Urinary bladder (tissue), 4 donors: ENCODE results near the gene ST6GAL2. TPM values are rescaled to one million over a fixed set of nuclear protein-coding genes. Genes with fewer than 3 reads are reported as not detected.
A peak's percentile ranks its signal among the peaks of the same experiment; 100 is the strongest.

ENCODE experiments used
- DNase-seq: peaks from one replicate; pipeline ENCODE4 v3.0.0-alpha.2; 2015; ENCODE audit errors: extremely low spot score
- H3K27ac ChIP-seq: one replicate; pipeline ENCODE4 v1.5.1; 2013; ENCODE audit warnings: low read depth, mild to moderate bottlenecking, moderate library complexity
- H3K36me3 ChIP-seq: one replicate; pipeline ENCODE4 v1.6.1; 2013; ENCODE audit warnings: mild to moderate bottlenecking, moderate library complexity; ENCODE audit not compliant: insufficient read depth
- H3K4me1 ChIP-seq: one replicate; pipeline ENCODE4 v1.6.1; 2013; ENCODE audit warnings: mild to moderate bottlenecking, moderate library complexity; ENCODE audit not compliant: insufficient read depth
- H3K4me3 ChIP-seq: one replicate; pipeline ENCODE4 v1.5.1; 2013; ENCODE audit warnings: low read depth, low read length
- WGBS: extraction: QIAGEN DNeasy Blood & Tissue Kit; methylation state at CpG from one replicate; pipeline ENCODE4 v1.1.7; 2013; 5-methylcytosine and 5-hydroxymethylcytosine counted together
- polyA plus RNA-seq: library from polyadenylated mRNA; stranded (reverse); fragments of 200-250 nt; gene quantifications from one replicate; pipeline ENCODE4 v1.2.3, GENCODE V29; 2013
- total RNA-seq: library from RNA; depleted of rRNA; stranded (reverse); fragments of >200 nt; gene quantifications from one replicate; pipeline ENCODE4 v1.2.3, GENCODE V29; 2014
- donor health status: healthy with polysubstance abuse.
- donor health status: healthy.

Gene ST6GAL2
- total and polyA plus RNA-seq, 2 donors, result 1.3 to 53.2 TPM

DNA sequence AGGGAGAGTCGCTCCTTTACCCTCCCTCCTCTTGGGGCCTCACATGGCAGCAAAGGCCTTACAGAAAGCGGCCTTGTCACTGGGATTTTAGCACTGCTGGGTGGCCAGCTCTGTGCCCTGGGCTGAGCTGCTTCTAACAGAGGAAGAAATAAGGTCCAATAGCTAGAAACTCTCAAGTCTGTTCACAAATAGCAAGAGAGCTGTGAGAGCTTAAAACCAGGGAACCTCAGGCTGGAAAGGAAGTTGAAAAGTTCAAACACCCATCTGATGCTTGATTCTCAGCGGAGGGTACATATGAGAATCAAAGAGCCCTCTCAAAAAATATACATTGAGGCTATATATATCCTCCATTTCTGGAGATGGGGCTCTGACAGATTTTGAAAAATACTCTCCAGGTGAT lies 54.7 kb downstream of the ST6GAL2 start:
- no peak for DNase-seq
- 86% methylated on average over 3 of the region's 3 CpGs for WGBS
- no peak overlapping the region for H3K27ac ChIP-seq
- no peaks in the 10 kb centered on the region for H3K4me1 ChIP-seq
- no peaks in the 10 kb centered on the region for H3K36me3 ChIP-seq
- H3K4me3 ChIP-seq, result no peak overlapping the region

DNA sequence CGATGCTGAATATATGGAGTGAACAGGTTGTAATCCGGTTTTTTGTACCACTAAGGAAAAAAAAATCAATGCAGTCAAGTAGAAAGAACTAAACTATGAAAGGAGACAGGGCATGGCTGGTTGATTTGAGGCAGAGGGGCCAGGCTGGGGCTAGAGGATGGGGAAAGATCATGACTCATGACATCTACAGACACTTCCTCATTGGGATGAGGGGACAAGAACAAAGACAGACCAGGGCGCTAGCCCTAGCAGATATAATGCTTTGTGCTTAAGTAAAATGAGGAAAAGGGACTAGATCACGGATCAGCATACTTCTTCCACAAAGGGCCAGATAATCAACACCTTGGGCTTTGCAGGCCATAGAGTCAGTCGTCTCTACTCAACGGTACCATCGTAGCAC lies 55.8 kb downstream of the ST6GAL2 start:
- H3K36me3 ChIP-seq, result no peaks in the 10 kb centered on the region
- H3K4me3 ChIP-seq, result no peak overlapping the region
- no peak for DNase-seq
- no peaks in the 10 kb centered on the region for H3K4me1 ChIP-seq
- 97% methylated on average over 7 of the region's 7 CpGs for WGBS
- no peak overlapping the region for H3K27ac ChIP-seq

- Histone ChIP-seq H3K36me3 (no peaks in the 10 kb centered on the region), H3K4me3 (no peak overlapping the region), H3K27ac (no peak overlapping the region), H3K4me1 (no peaks in the 10 kb centered on the region)
- DNase-seq, result no peak
Measured at GRCh38 chr2:106828119-106828518, 57.8 kb downstream of the ST6GAL2 start.

DNA sequence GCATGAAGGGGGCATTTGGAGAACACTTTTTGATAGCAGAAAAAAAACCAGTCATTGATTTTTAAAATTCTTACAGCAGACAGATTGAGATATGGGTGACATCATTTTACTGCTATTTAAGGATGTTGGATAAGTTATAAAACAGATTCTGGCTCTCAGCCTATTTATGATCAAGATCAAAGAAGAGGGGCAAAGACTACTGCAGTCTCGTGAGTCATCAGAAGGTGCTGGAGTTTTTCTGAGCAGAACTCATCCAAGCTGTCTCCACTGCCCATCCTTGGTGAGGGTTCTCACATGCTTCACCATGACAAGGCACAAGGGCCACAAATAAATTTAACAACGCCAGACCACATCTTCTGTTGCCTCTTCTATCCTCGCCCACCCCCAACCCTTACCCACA lies 58.8 kb downstream of the ST6GAL2 start:
- Histone ChIP-seq H3K4me1 (no peaks in the 10 kb centered on the region), H3K4me3 (no peak overlapping the region), H3K27ac (no peak overlapping the region), H3K36me3 (no peaks in the 10 kb centered on the region)
- 83% methylated on average over 3 of the region's 3 CpGs for WGBS
- no peak for DNase-seq

GRCh38 chr2:106825161-106825560 lies 60.8 kb downstream of the ST6GAL2 start:
- 91% methylated on average over 1 of the region's 1 CpG for WGBS
- DNase-seq, result no peak
- no peak overlapping the region for H3K27ac ChIP-seq
- H3K4me1 ChIP-seq, result no peaks in the 10 kb centered on the region
- H3K4me3 ChIP-seq, result no peak overlapping the region
- no peaks in the 10 kb centered on the region for H3K36me3 ChIP-seq

DNA sequence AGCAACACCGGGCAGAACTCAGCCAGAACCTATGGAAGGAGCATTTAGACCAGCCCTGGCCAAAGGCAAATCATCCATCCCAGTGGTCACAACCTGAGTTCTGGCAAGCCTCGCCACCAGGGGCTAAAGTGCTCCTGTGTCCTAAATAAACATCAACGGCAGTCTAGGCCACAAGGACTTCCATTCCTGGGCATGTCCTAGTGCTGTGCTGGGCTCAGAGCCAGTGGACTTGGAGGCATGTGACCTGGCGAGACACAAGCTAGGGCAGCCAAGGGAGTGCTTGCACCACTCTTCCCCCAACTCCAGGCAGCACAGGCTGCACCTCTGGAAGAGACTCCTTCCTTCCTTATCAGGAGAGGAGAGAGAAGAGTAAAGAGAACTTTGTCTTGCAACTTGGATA lies 69.0 kb downstream of the ST6GAL2 start:
- no peak overlapping the region for H3K4me3 ChIP-seq
- DNase-seq, result no peak
- no peaks in the 10 kb centered on the region for H3K4me1 ChIP-seq
- H3K27ac ChIP-seq, result no peak overlapping the region
- WGBS, result 61% methylated on average over 4 of the region's 4 CpGs
- no peaks in the 10 kb centered on the region for H3K36me3 ChIP-seq

DNA sequence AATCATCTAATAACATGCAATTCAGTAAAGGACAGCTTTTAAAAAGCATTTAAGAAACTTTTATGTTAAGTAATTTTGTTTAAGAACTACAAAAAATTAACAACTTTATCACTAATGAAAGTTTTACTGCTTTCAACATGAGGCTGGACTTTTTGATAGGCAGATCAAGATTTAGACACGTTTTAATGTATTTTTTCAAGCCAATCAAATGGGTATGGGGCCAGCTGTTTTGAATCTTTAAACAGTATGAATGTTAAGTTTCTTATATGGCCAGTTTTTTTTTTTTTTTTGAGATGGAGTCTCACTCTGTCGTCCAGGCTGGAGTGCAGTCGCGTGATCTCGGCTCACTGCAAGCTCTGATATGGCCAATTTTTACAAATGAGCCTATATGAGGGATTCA lies 73.1 kb downstream of the ST6GAL2 start:
- 62% methylated on average over 5 of the region's 5 CpGs for WGBS

GRCh38 chr2:106812383-106812782 lies 73.6 kb downstream of the ST6GAL2 start:
- peak; percentile 21 for DNase-seq
- Histone ChIP-seq H3K36me3 (no peaks in the 10 kb centered on the region), H3K27ac (no peak overlapping the region), H3K4me3 (no peak overlapping the region), H3K4me1 (no peaks in the 10 kb centered on the region)
- WGBS, result 36% methylated on average over 4 of the region's 4 CpGs

More for the DNA sequence above, 73.1 kb downstream of the ST6GAL2 start:
- Histone ChIP-seq H3K4me3 (no peak overlapping the region), H3K27ac (no peak overlapping the region), H3K4me1 (no peaks in the 10 kb centered on the region), H3K36me3 (no peaks in the 10 kb centered on the region)
- no peak for DNase-seq

- H3K36me3 ChIP-seq, result no peaks in the 10 kb centered on the region
- H3K4me1 ChIP-seq, result no peaks in the 10 kb centered on the region
- no peak for DNase-seq
- no peak overlapping the region for H3K4me3 ChIP-seq
- WGBS, result 92% methylated on average over 2 of the region's 2 CpGs
- no peak overlapping the region for H3K27ac ChIP-seq
Measured at GRCh38 chr2:106805716-106806115, 80.3 kb downstream of the ST6GAL2 start.

- no peak overlapping the region for H3K4me3 ChIP-seq
- no peaks in the 10 kb centered on the region for H3K36me3 ChIP-seq
- no peak for DNase-seq
- H3K4me1 ChIP-seq, result no peaks in the 10 kb centered on the region
- WGBS, result 32% methylated on average over 1 of the region's 1 CpG
- no peak overlapping the region for H3K27ac ChIP-seq
Measured at GRCh38 chr2:106804161-106804560, 81.8 kb downstream of the ST6GAL2 start.

DNA sequence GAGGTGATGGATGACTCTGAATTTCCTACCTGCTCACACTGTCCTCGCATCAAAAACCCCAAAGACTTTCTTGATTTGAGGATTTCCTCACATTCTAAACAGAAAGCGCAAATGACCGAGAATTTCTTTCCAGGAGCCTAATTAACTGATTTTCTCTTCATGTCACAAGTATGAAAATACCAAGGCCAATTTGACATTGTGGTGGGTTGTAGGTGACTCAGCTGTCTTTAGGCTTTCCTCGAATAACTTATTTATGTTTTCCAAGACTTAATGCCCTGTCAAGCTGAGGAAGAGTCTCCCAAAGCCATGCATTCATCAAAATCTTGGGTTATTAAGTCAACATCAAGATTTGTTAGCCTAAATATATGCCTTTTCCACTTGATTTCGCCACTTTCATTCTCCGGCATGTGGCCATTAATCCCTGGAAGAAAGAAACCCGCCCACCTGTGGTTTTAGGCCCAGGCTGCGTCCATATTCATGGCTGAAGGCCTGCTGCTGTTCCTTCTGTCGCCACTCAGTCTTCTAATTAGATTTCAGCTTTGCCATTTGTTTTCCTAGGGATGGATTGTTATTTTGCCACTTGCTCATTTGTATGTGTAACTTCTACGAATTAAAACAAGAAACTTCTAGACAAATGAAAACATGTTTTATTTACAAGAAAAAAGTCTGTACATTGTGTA lies 84.9 kb downstream of the ST6GAL2 start:
- Histone ChIP-seq H3K4me3 (no peak overlapping the region), H3K4me1 (no peaks in the 10 kb centered on the region), H3K27ac (no peak overlapping the region), H3K36me3 (no peaks in the 10 kb centered on the region)
- no peak for DNase-seq
- 88% methylated on average over 10 of the region's 10 CpGs for WGBS

GRCh38 chr2:106800180-106800579 lies 85.8 kb downstream of the ST6GAL2 start:
- no peak for DNase-seq
- no peaks in the 10 kb centered on the region for H3K36me3 ChIP-seq
- no peaks in the 10 kb centered on the region for H3K4me1 ChIP-seq
- 98% methylated on average over 4 of the region's 4 CpGs for WGBS
- H3K27ac ChIP-seq, result no peak overlapping the region
- no peak overlapping the region for H3K4me3 ChIP-seq

DNA sequence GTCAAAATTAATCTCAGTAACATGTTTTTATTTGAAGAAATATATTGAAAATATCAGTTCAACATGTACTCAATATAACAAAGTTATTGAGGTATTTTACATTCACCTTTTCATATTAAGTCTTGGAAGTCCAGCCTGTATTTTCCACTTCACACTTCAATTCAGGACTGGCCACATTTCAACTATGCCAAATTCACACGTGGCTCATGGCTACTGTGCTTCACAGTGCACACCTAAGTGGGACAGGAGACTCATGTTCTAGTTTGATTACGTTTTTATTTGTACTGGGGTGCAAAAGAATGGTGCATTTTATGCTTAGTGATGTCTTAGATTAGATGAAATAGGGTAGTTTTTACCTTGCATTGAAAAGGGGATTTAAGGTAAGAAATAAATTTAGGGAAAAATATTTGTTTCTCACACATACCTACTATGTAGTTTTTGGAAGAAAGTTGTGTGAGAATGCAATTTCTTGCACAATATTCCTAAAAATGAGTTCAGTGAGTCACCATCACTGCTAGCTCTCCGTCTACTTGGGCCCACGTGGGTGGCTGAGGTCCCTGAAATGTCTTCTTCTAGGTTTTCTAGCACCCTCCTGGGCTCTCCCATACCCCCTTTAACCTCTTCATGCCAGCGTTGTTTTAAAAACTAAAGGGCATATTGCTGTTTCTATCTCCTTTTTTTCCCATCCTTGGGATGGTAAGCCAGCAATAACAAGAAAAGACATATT lies 87.0 kb downstream of the ST6GAL2 start:
- WGBS, result 71% methylated on average over 5 of the region's 5 CpGs
- H3K36me3 ChIP-seq, result no peaks in the 10 kb centered on the region
- no peak for DNase-seq

GRCh38 chr2:106797494-106797893 lies 88.5 kb downstream of the ST6GAL2 start:
- DNase-seq, result no peak
- Histone ChIP-seq H3K27ac (no peak overlapping the region), H3K4me3 (no peak overlapping the region), H3K4me1 (no peaks in the 10 kb centered on the region), H3K36me3 (no peaks in the 10 kb centered on the region)
- WGBS, result 96% methylated on average over 5 of the region's 5 CpGs

More for the DNA sequence above, 87.0 kb downstream of the ST6GAL2 start:
- no peak overlapping the region for H3K27ac ChIP-seq
- no peak overlapping the region for H3K4me3 ChIP-seq
- H3K4me1 ChIP-seq, result no peaks in the 10 kb centered on the region
